ENCODE data around the gene PCDH12.

PCDH12 gene

GRCh38 chr5:141914199-141914743, 43.7 kb downstream of the PCDH12 start:
- peak overlapping the region; percentile 35 for H3K4me3 ChIP-seq (ENCODE audit: low read depth, low read length)
- DNase-seq (ENCODE audit: low read depth), result no peak
- TF ChIP-seq CTCF (IDR thresholded peaks at IDR 0.05; ENCODE audit: low read depth, low read length, missing control alignments), result peak; percentile 21

DNA sequence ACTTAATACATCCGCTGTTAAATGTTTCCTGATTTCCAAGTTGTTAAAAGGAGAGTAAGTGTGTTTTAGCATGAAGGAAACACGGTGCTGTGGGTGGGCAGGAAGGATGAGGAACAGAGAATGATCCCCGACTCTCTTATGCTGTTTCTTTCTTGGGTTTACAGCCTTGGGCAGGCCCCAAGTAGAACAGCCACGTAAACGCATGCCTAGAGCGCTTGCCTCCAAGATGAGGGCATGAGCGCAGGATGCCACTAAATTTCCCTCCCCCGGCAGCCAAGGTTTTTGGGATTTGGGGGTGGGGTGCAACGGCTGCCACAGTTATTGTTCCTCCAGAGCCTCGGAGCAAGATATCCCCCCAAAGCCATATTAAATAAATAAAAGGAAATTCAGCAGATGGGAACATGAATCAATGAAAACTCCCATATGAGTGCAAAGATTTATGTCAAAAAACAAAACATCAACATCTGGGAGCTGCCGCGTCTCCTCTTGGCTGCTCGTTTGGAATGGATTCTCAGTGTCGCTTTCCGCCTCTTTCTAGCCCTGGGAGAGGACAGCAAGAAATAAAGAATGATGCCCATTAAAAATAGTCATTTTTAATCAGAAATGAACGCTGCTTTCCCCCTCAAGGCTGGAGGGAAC, 44.3 kb downstream of the PCDH12 start:
- peak overlapping the region; percentile 35 for H3K4me3 ChIP-seq (ENCODE audit: low read depth, low read length)
- no peak for TF ChIP-seq CTCF (IDR thresholded peaks at IDR 0.05; ENCODE audit: low read depth, low read length, missing control alignments)
- DNase-seq (ENCODE audit: low read depth), result no peak

- DNase-seq (ENCODE audit: low read depth), result no peak
- H3K4me3 ChIP-seq (ENCODE audit: low read depth, low read length), result no peak overlapping the region
- TF ChIP-seq CTCF (IDR thresholded peaks at IDR 0.05; ENCODE audit: low read depth, low read length, missing control alignments), result no peak
Measured at GRCh38 chr5:141910271-141910673, 47.7 kb downstream of the PCDH12 start.

- H3K4me3 ChIP-seq (ENCODE audit: low read depth, low read length), result no peak overlapping the region
- no peak for TF ChIP-seq CTCF (IDR thresholded peaks at IDR 0.05; ENCODE audit: low read depth, low read length, missing control alignments)
- DNase-seq (ENCODE audit: low read depth), result no peak
Measured at GRCh38 chr5:141909212-141909611, 48.8 kb downstream of the PCDH12 start.

GRCh38 chr5:141908796-141909195, 49.2 kb downstream of the PCDH12 start:
- TF ChIP-seq CTCF (IDR thresholded peaks at IDR 0.05; ENCODE audit: low read depth, low read length, missing control alignments), result no peak
- DNase-seq (ENCODE audit: low read depth), result no peak
- H3K4me3 ChIP-seq (ENCODE audit: low read depth, low read length), result no peak overlapping the region

DNA sequence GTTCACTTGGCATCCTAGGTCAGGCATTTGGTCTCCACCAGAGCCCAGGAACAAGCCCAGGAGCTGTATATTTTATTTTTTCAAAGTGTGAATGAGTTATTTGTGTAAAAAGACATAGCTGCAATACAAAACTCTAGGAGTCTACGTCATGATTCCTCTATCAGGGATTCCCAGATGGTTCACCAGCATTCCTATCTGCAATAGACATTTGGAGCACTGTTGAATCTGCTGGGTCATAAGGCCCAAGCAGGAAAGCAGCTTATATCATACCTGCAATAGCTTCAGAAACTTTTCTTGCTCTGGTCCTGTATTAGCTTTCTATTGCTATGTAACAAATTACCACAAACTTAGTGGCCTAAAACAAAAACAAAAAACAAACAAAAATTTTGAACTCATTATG, 51.0 kb downstream of the PCDH12 start:
- no peak overlapping the region for H3K4me3 ChIP-seq (ENCODE audit: low read depth, low read length)
- TF ChIP-seq CTCF (IDR thresholded peaks at IDR 0.05; ENCODE audit: low read depth, low read length, missing control alignments), result no peak
- no peak for DNase-seq (ENCODE audit: low read depth)

- DNase-seq (ENCODE audit: low read depth), result no peak
- no peak for TF ChIP-seq CTCF (IDR thresholded peaks at IDR 0.05; ENCODE audit: low read depth, low read length, missing control alignments)
- H3K4me3 ChIP-seq (ENCODE audit: low read depth, low read length), result no peak overlapping the region
Measured at GRCh38 chr5:141906517-141906916, 51.5 kb downstream of the PCDH12 start.

Data from GM12864 (cell line).